HEK293 (cell line): Measurements from ENCODE around the gene PRODH2.

Source experiments
- CTCF ChIP-seq: fragments of 450-650 bp; formaldehyde crosslinking; IDR thresholded peaks from 2 replicates; pipeline ENCODE4 v1.5.1; 2016; ENCODE audit warnings: missing biosample characterization, missing genetic modification characterization
- MYNN ChIP-seq: fragments of 450-650 bp; formaldehyde crosslinking; IDR thresholded peaks from 2 replicates; pipeline ENCODE4 v1.5.1; 2016; ENCODE audit warnings: missing biosample characterization, missing genetic modification characterization, borderline replicate concordance
- YY1 ChIP-seq: fragments of 450-650 bp; formaldehyde crosslinking; IDR thresholded peaks from 2 replicates; pipeline ENCODE4 v1.5.1; 2018; ENCODE audit warnings: missing biosample characterization, missing genetic modification characterization
- ZBTB6 ChIP-seq: fragments of 450-650 bp; formaldehyde crosslinking; IDR thresholded peaks from 2 replicates; pipeline ENCODE4 v1.5.1; 2017; ENCODE audit warnings: missing biosample characterization, missing genetic modification characterization
- ZSCAN18 ChIP-seq: fragments of 450-650 bp; formaldehyde crosslinking; IDR thresholded peaks from 2 replicates; pipeline ENCODE4 v1.5.1; 2016; ENCODE audit warnings: missing biosample characterization, missing genetic modification characterization
- TF ChIP-seq, protein P1 (sequence below): fragments of 450-650 bp; formaldehyde crosslinking; conservative IDR thresholded peaks from 2 replicates; pipeline ENCODE4 v1.5.1; 2016; ENCODE audit warnings: low read depth, missing biosample characterization, missing genetic modification characterization

- TF ChIP-seq MYNN (tag by site-specific recombination) (no peak), CTCF (tag by site-specific recombination) (peak; percentile 68), ZSCAN18 (no peak), ZBTB6 (tag by site-specific recombination) (no peak), YY1 (tag by site-specific recombination) (no peak)
- TF ChIP-seq, protein P1, sequence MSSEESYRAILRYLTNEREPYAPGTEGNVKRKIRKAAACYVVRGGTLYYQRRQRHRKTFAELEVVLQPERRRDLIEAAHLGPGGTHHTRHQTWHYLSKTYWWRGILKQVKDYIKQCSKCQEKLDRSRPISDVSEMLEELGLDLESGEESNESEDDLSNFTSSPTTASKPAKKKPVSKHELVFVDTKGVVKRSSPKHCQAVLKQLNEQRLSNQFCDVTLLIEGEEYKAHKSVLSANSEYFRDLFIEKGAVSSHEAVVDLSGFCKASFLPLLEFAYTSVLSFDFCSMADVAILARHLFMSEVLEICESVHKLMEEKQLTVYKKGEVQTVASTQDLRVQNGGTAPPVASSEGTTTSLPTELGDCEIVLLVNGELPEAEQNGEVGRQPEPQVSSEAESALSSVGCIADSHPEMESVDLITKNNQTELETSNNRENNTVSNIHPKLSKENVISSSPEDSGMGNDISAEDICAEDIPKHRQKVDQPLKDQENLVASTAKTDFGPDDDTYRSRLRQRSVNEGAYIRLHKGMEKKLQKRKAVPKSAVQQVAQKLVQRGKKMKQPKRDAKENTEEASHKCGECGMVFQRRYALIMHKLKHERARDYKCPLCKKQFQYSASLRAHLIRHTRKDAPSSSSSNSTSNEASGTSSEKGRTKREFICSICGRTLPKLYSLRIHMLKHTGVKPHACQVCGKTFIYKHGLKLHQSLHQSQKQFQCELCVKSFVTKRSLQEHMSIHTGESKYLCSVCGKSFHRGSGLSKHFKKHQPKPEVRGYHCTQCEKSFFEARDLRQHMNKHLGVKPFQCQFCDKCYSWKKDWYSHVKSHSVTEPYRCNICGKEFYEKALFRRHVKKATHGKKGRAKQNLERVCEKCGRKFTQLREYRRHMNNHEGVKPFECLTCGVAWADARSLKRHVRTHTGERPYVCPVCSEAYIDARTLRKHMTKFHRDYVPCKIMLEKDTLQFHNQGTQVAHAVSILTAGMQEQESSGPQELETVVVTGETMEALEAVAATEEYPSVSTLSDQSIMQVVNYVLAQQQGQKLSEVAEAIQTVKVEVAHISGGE = no peak
Observed at GRCh38 chr19:35846038-35846668, 33.5 kb upstream of the PRODH2 start.
